HepG2 (cell line): ENCODE data around the gene EP300. TPM values are rescaled to one million over a fixed set of nuclear protein-coding genes. Genes with fewer than 3 reads are reported as not detected.
A peak's percentile ranks its signal among the peaks of the same experiment; 100 is the strongest.

Experiments
- ARID3A ChIP-seq: IDR thresholded peaks from 2 replicates; pipeline ENCODE4 v1.6.1; 2012; ENCODE audit warnings: low read depth, low read length, improper control_type of control experiment
- EHMT2 ChIP-seq: fragments of 200-600 bp; sonication (generic); IDR thresholded peaks from 2 replicates; pipeline ENCODE4 v1.7.0; 2017; ENCODE audit warnings: antibody characterized with exemption, low read depth, low read length, borderline replicate concordance
- GPBP1L1 ChIP-seq: sonication (generic); formaldehyde crosslinking; IDR thresholded peaks from 2 replicates; pipeline ENCODE4 v1.5.0; 2020; ENCODE audit warnings: mild to moderate bottlenecking, missing genetic modification reagents
- HNRNPH1 ChIP-seq: fragments of 200-400 bp; formaldehyde crosslinking; optimal IDR thresholded peaks from 2 replicates; pipeline ENCODE3; 2017; ENCODE audit warnings: mild to moderate bottlenecking, low read depth, low read length
- IKZF1 ChIP-seq: fragments of 450-650 bp; IDR thresholded peaks from 2 replicates; pipeline ENCODE4 v1.7.1; 2016
- JDP2 ChIP-seq: sonication (generic); formaldehyde crosslinking; IDR thresholded peaks from 2 replicates; pipeline ENCODE4 v1.8.1; 2022; ENCODE audit warnings: missing genetic modification reagents, borderline replicate concordance
- NR2C2 ChIP-seq: sonication (generic); formaldehyde crosslinking; IDR thresholded peaks from 2 replicates; pipeline ENCODE4 v1.4.0; 2020; ENCODE audit warnings: missing genetic modification reagents, mild to moderate bottlenecking, moderate library complexity, borderline replicate concordance
- PHF21A ChIP-seq: sonication (generic); formaldehyde crosslinking; IDR thresholded peaks from 2 replicates; pipeline ENCODE4 v1.5.0; 2020; ENCODE audit warnings: mild to moderate bottlenecking, missing genetic modification reagents
- TBX2 ChIP-seq: sonication (generic); formaldehyde crosslinking; IDR thresholded peaks from 2 replicates; pipeline ENCODE4 v1.5.0; 2020; ENCODE audit warnings: missing genetic modification reagents, mild to moderate bottlenecking, borderline replicate concordance
- TRIM24 ChIP-seq: sonication (generic); formaldehyde crosslinking; IDR thresholded peaks from 2 replicates; pipeline ENCODE4 v1.8.0; 2022; ENCODE audit warnings: mild to moderate bottlenecking, missing genetic modification reagents
- XBP1 ChIP-seq: sonication (generic); formaldehyde crosslinking; IDR thresholded peaks from 2 replicates; pipeline ENCODE4 v1.5.0; 2020; ENCODE audit warnings: missing genetic modification reagents
- ZBTB1 ChIP-seq: sonication (generic); formaldehyde crosslinking; IDR thresholded peaks from 2 replicates; pipeline ENCODE4 v1.4.0; 2020; ENCODE audit warnings: missing genetic modification reagents, borderline replicate concordance
- ZFP36 ChIP-seq: fragments of 150-350 bp; IDR thresholded peaks from 2 replicates; pipeline ENCODE4 v1.6.1; 2018; ENCODE audit warnings: borderline replicate concordance, low read length, low read depth; ENCODE audit not compliant: partially characterized antibody
- ZFY ChIP-seq: sonication (generic); formaldehyde crosslinking; IDR thresholded peaks from 2 replicates; pipeline ENCODE4 v1.4.0; 2020; ENCODE audit warnings: missing genetic modification reagents
- ZNF263 ChIP-seq: sonication (generic); formaldehyde crosslinking; IDR thresholded peaks from 2 replicates; pipeline ENCODE4 v1.4.0; 2020; ENCODE audit warnings: missing genetic modification reagents
- ZNF589 ChIP-seq: sonication (generic); formaldehyde crosslinking; conservative IDR thresholded peaks from 2 replicates; pipeline ENCODE4 v1.8.0; 2022; ENCODE audit warnings: mild to moderate bottlenecking, moderate library complexity, missing genetic modification reagents
- ZNF670 ChIP-seq: sonication (generic); formaldehyde crosslinking; IDR thresholded peaks from 2 replicates; pipeline ENCODE4 v1.8.0; 2022; ENCODE audit warnings: mild to moderate bottlenecking, missing genetic modification reagents, borderline replicate concordance
- ZNF709 ChIP-seq: sonication (generic); formaldehyde crosslinking; IDR thresholded peaks from 2 replicates; pipeline ENCODE4 v1.5.0; 2020; ENCODE audit warnings: mild to moderate bottlenecking, missing genetic modification reagents
- ZNF781 ChIP-seq: sonication (generic); formaldehyde crosslinking; IDR thresholded peaks from 2 replicates; pipeline ENCODE4 v1.5.1; 2020; ENCODE audit warnings: borderline replicate concordance, mild to moderate bottlenecking, missing genetic modification reagents; ENCODE audit errors: not compliant biosample characterization
- ZSCAN29 ChIP-seq: sonication (generic); formaldehyde crosslinking; conservative IDR thresholded peaks from 2 replicates; pipeline ENCODE4 v1.4.0; 2020; ENCODE audit warnings: mild to moderate bottlenecking, missing genetic modification reagents
- polyA plus RNA-seq, 8 experiments: library from polyadenylated mRNA; depleted of rRNA in 3 of 8; stranded (reverse) in 7 of 8; unstranded in 1 of 8; fragments of >200 nt; fragmentation: Illumina TruSeq in 4 of 8; extraction: Trizol in 4 of 8; gene quantifications; 2 replicates each; pipeline versions ENCODE4 v1.2.1 to v1.2.3, GENCODE V29; 2011 to 2016; ENCODE audit warnings: low read depth in 4 of 8, missing spikeins in 1 of 8, mixed read lengths in 1 of 8; ENCODE audit not compliant: insufficient read depth in 1 of 8
- total RNA-seq, 5 experiments: library from RNA; depleted of rRNA; stranded (reverse); fragments of >200 nt; fragmentation: Illumina TruSeq; extraction: Trizol; gene quantifications; 2 replicates each; pipeline ENCODE4 v1.2.3, GENCODE V29; 2016; ENCODE audit warnings: low read depth in 1 of 5
- TF ChIP-seq, protein P1 (sequence below): IDR thresholded peaks from 2 replicates; pipeline ENCODE4 v1.6.1; 2016
- TF ChIP-seq, protein P2 (sequence below): sonication (generic); formaldehyde crosslinking; IDR thresholded peaks from 2 replicates; pipeline ENCODE4 v1.9.0; 2021; ENCODE audit warnings: missing genetic modification reagents, mild to moderate bottlenecking, borderline replicate concordance
- TF ChIP-seq, protein P3 (sequence below): sonication (generic); formaldehyde crosslinking; IDR thresholded peaks from 2 replicates; pipeline ENCODE4 v1.5.0; 2020; ENCODE audit warnings: missing genetic modification reagents, mild to moderate bottlenecking, borderline replicate concordance

EP300 gene
- total and polyA plus RNA-seq, 2 of the 13 experiments (the other 11 are each of a cell fraction or from before 2014, with no cell fraction given), result 13.6 to 14.9 TPM

GRCh38 chr22:41092023-41092817, at the start of gene EP300 (continued):
- TF ChIP-seq ZFP36, result no peak
- no peak for TF ChIP-seq ZNF670
- TF ChIP-seq ZBTB1 (CRISPR knock-in tag), result no peak
- TF ChIP-seq, protein P1, sequence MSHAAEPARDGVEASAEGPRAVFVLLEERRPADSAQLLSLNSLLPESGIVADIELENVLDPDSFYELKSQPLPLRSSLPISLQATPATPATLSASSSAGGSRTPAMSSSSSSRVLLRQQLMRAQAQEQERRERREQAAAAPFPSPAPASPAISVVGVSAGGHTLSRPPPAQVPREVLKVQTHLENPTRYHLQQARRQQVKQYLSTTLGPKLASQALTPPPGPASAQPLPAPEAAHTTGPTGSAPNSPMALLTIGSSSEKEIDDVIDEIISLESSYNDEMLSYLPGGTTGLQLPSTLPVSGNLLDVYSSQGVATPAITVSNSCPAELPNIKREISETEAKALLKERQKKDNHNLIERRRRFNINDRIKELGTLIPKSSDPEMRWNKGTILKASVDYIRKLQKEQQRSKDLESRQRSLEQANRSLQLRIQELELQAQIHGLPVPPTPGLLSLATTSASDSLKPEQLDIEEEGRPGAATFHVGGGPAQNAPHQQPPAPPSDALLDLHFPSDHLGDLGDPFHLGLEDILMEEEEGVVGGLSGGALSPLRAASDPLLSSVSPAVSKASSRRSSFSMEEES (CRISPR knock-in tag), result no peak
- TF ChIP-seq XBP1 (CRISPR knock-in tag), result no peak
- TF ChIP-seq ZFY (CRISPR knock-in tag), result peak; percentile 51
- no peak for TF ChIP-seq ARID3A
- TF ChIP-seq HNRNPH1, result peak; percentile 1
- TF ChIP-seq IKZF1, result no peak
- no peak for TF ChIP-seq TRIM24 (CRISPR knock-in tag)
- no peak for TF ChIP-seq ZNF781 (CRISPR knock-in tag)
- no peak for TF ChIP-seq EHMT2
- no peak for TF ChIP-seq JDP2 (CRISPR knock-in tag)
- no peak for TF ChIP-seq ZNF589 (CRISPR knock-in tag)
- 0 out of 2 replicates have a peak, but pooled peaks have one; percentile 29 for TF ChIP-seq ZNF263 (CRISPR knock-in tag)
- TF ChIP-seq, protein P2, sequence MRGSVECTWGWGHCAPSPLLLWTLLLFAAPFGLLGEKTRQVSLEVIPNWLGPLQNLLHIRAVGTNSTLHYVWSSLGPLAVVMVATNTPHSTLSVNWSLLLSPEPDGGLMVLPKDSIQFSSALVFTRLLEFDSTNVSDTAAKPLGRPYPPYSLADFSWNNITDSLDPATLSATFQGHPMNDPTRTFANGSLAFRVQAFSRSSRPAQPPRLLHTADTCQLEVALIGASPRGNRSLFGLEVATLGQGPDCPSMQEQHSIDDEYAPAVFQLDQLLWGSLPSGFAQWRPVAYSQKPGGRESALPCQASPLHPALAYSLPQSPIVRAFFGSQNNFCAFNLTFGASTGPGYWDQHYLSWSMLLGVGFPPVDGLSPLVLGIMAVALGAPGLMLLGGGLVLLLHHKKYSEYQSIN (CRISPR knock-in tag), result no peak
- no peak for TF ChIP-seq TBX2 (CRISPR knock-in tag)
- 0 out of 2 replicates have a peak, but pooled peaks have one; percentile 39 for TF ChIP-seq ZNF709 (CRISPR knock-in tag)
- TF ChIP-seq, protein P3, sequence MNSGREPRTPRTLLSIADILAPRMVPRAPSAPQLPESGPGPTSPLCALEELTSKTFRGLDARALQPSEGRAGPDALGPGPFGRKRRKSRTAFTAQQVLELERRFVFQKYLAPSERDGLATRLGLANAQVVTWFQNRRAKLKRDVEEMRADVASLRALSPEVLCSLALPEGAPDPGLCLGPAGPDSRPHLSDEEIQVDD (CRISPR knock-in tag), result no peak
- TF ChIP-seq GPBP1L1 (CRISPR knock-in tag), result no peak
- no peak for TF ChIP-seq NR2C2 (CRISPR knock-in tag)
- TF ChIP-seq ZSCAN29 (CRISPR knock-in tag), result 0 out of 2 replicates have a peak, but pooled peaks have one; percentile 9
- peak; percentile 4; the same call in 1 of the 2 replicates for TF ChIP-seq PHF21A (CRISPR knock-in tag)
